Nephron progenitor cell (in vitro differentiated cells): ENCODE data around the gene CDKN2C.

Source experiments
- DNase-seq: peaks from one replicate; pipeline ENCODE4 v3.0.0; 2021
- H3K27ac Mint-ChIP-seq: 2 replicates; pipeline ENCODE4 v1.8.0; 2021; ENCODE audit warnings: mild to moderate bottlenecking, moderate library complexity, mixed read lengths
- H3K27me3 Mint-ChIP-seq: 2 replicates; pipeline ENCODE4 v1.8.0; 2021; ENCODE audit warnings: mild to moderate bottlenecking, low read depth, mixed read lengths; ENCODE audit not compliant: poor library complexity
- H3K36me3 Mint-ChIP-seq: 2 replicates; pipeline ENCODE4 v1.8.0; 2021; ENCODE audit warnings: low read depth, mixed read lengths
- H3K4me1 Mint-ChIP-seq: 2 replicates; pipeline ENCODE4 v1.8.0; 2021; ENCODE audit warnings: mixed read lengths
- H3K4me3 Mint-ChIP-seq: 2 replicates; pipeline ENCODE4 v1.8.0; 2021; ENCODE audit warnings: mild to moderate bottlenecking, moderate library complexity, mixed read lengths
- H3K9me3 Mint-ChIP-seq: 2 replicates; pipeline ENCODE4 v1.8.0; 2021; ENCODE audit warnings: mild to moderate bottlenecking, moderate library complexity, mixed read lengths
- TF ChIP-seq, protein P1 (sequence below): fragments of 200-600 bp; sonication (generic); IDR thresholded peaks from 2 replicates; pipeline ENCODE4 v1.5.0; 2021; ENCODE audit warnings: antibody characterized with exemption

The CDKN2C gene

GRCh38 chr1:50979937-50980336 lies 9.9 kb downstream of the CDKN2C start:
- Mint-ChIP-seq H3K4me3 (no peak overlapping the region), H3K9me3 (no peaks in the 10 kb centered on the region), H3K36me3 (no peaks in the 10 kb centered on the region), H3K27ac (no peak overlapping the region), H3K4me1 (peaks cover 15% of the 10 kb centered on the region), H3K27me3 (peaks cover 95% of the 10 kb centered on the region)
- DNase-seq: no peak
- TF ChIP-seq, protein P1, sequence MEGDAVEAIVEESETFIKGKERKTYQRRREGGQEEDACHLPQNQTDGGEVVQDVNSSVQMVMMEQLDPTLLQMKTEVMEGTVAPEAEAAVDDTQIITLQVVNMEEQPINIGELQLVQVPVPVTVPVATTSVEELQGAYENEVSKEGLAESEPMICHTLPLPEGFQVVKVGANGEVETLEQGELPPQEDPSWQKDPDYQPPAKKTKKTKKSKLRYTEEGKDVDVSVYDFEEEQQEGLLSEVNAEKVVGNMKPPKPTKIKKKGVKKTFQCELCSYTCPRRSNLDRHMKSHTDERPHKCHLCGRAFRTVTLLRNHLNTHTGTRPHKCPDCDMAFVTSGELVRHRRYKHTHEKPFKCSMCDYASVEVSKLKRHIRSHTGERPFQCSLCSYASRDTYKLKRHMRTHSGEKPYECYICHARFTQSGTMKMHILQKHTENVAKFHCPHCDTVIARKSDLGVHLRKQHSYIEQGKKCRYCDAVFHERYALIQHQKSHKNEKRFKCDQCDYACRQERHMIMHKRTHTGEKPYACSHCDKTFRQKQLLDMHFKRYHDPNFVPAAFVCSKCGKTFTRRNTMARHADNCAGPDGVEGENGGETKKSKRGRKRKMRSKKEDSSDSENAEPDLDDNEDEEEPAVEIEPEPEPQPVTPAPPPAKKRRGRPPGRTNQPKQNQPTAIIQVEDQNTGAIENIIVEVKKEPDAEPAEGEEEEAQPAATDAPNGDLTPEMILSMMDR: no peak

DNA sequence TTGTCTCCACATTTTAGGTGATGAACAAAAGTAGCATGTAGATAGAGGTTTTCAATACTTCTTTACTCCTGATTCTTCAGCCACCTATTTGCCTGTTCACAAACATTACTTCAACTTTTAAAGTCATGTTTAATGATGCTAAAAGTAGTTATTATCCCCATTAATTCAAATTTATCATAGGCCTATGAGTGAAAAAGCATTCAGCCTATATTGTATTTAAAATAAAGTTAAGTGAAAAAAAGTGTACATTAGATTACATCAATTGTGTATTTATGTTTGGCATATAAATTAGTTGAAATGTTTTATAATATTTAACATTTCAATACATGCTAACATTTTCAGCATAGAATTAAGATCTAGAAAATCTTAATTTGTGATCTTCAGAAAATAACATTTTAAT lies 10.5 kb downstream of the CDKN2C start:
- no peak overlapping the region for H3K4me3 Mint-ChIP-seq
- peaks cover 95% of the 10 kb centered on the region for H3K27me3 Mint-ChIP-seq
- no peaks in the 10 kb centered on the region for H3K36me3 Mint-ChIP-seq
- H3K9me3 Mint-ChIP-seq: no peaks in the 10 kb centered on the region
- TF ChIP-seq, protein P1: no peak
- no peak for DNase-seq
- H3K27ac Mint-ChIP-seq: no peak overlapping the region
- peaks cover 15% of the 10 kb centered on the region for H3K4me1 Mint-ChIP-seq

DNA sequence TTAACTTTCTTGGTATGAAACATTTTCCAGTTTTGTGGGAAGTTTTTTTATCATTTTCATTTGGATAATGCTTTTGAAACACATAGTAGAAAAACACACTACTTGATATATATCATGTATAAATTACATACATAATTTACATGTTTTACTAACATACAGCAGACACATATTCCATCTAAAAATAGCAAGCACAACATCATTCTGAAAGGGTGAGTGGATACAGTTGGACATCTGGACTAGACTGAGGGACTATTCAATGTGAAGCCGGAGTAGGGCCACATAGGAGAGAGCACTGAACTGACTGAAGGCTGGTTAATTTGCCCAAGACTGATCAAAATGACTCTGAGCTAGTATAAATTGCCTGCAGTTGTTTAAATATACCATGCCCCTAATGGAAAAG lies 11.7 kb downstream of the CDKN2C start:
- peaks cover 95% of the 10 kb centered on the region for H3K27me3 Mint-ChIP-seq
- TF ChIP-seq, protein P1: no peak
- H3K9me3 Mint-ChIP-seq: no peaks in the 10 kb centered on the region
- H3K4me1 Mint-ChIP-seq: peaks cover 13% of the 10 kb centered on the region
- no peaks in the 10 kb centered on the region for H3K36me3 Mint-ChIP-seq
- DNase-seq: no peak
- no peak overlapping the region for H3K4me3 Mint-ChIP-seq
- H3K27ac Mint-ChIP-seq: no peak overlapping the region

GRCh38 chr1:50982611-50983010 lies 12.6 kb downstream of the CDKN2C start:
- DNase-seq: no peak
- Mint-ChIP-seq H3K27ac (no peak overlapping the region), H3K27me3 (peaks cover 94% of the 10 kb centered on the region), H3K9me3 (no peaks in the 10 kb centered on the region), H3K4me1 (peaks cover 10% of the 10 kb centered on the region), H3K4me3 (no peak overlapping the region), H3K36me3 (no peaks in the 10 kb centered on the region)
- TF ChIP-seq, protein P1: no peak

DNA sequence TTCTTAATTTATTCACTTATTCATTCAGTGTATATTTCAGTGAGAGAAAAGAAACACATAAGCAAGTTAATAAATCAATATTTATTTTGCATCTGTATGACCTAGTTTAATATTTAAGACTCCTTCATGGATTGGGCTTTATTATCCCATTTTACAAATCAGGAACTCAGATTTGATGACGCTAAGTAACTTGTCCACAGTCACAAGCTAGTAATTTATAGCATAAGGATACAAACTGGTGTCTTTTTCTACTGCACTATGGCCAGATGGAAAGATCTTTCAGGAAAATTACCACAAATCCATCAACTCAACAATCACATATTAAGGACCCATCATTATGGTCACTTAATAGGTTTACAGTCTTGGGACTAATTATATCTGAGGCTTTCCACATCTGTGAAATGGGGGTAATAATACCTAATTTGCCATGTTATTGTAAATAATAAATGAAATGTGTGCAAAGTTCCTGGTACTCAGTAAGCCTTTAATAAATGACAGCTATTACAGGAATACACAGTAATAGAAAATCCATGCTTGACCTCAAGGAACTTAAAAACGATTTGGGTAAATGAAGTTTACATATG lies 13.3 kb downstream of the CDKN2C start:
- H3K4me3 Mint-ChIP-seq: no peak overlapping the region
- TF ChIP-seq, protein P1: no peak
- peaks cover 9% of the 10 kb centered on the region for H3K4me1 Mint-ChIP-seq

GRCh38 chr1:50985094-50985493 lies 15.0 kb downstream of the CDKN2C start:
- TF ChIP-seq, protein P1: no peak
- H3K27me3 Mint-ChIP-seq: peaks cover 73% of the 10 kb centered on the region

More for the DNA sequence above, 13.3 kb downstream of the CDKN2C start:
- Mint-ChIP-seq H3K36me3 (no peaks in the 10 kb centered on the region), H3K27me3 (peaks cover 91% of the 10 kb centered on the region), H3K27ac (no peak overlapping the region), H3K9me3 (no peaks in the 10 kb centered on the region)
- no peak for DNase-seq

More at GRCh38 chr1:50985094-50985493, 15.0 kb downstream of the CDKN2C start:
- no peaks in the 10 kb centered on the region for H3K36me3 Mint-ChIP-seq
- H3K9me3 Mint-ChIP-seq: no peaks in the 10 kb centered on the region
- H3K27ac Mint-ChIP-seq: no peak overlapping the region
- no peaks in the 10 kb centered on the region for H3K4me1 Mint-ChIP-seq
- no peak for DNase-seq
- H3K4me3 Mint-ChIP-seq: no peak overlapping the region
